Kidney epithelial cell (primary cell): ENCODE data around the gene INTS6L. TPM values are rescaled to one million over a fixed set of nuclear protein-coding genes. Genes with fewer than 3 reads are reported as not detected.

Source experiments
- DNase-seq: peaks from one replicate; pipeline ENCODE4 v3.0.0-alpha.2; 2010; ENCODE audit warnings: low read depth
- H3K27me3 ChIP-seq: 2 replicates; pipeline ENCODE4 v1.6.0; 2011; ENCODE audit warnings: low read length; ENCODE audit not compliant: control insufficient read depth, insufficient read depth
- H3K36me3 ChIP-seq: 2 replicates; pipeline ENCODE4 v1.5.1; 2011; ENCODE audit warnings: low read length; ENCODE audit not compliant: control insufficient read depth, insufficient read depth
- H3K4me3 ChIP-seq: 2 replicates; pipeline ENCODE4 v1.5.1; 2011; ENCODE audit warnings: low read depth, mild to moderate bottlenecking, control low read depth, low read length
- total RNA-seq: library from RNA; depleted of rRNA; stranded (reverse); fragments of >200 nt; gene quantifications from 2 replicates; pipeline ENCODE4 v1.2.3, GENCODE V29; 2015
- TF ChIP-seq, protein P1 (sequence below): IDR thresholded peaks from 2 replicates; pipeline ENCODE4 v1.5.1; 2011; ENCODE audit warnings: mild to moderate bottlenecking, moderate library complexity, low read length, control low read depth, inconsistent platforms; ENCODE audit not compliant: insufficient read depth, poor library complexity, severe bottlenecking

Gene INTS6L, protein sequence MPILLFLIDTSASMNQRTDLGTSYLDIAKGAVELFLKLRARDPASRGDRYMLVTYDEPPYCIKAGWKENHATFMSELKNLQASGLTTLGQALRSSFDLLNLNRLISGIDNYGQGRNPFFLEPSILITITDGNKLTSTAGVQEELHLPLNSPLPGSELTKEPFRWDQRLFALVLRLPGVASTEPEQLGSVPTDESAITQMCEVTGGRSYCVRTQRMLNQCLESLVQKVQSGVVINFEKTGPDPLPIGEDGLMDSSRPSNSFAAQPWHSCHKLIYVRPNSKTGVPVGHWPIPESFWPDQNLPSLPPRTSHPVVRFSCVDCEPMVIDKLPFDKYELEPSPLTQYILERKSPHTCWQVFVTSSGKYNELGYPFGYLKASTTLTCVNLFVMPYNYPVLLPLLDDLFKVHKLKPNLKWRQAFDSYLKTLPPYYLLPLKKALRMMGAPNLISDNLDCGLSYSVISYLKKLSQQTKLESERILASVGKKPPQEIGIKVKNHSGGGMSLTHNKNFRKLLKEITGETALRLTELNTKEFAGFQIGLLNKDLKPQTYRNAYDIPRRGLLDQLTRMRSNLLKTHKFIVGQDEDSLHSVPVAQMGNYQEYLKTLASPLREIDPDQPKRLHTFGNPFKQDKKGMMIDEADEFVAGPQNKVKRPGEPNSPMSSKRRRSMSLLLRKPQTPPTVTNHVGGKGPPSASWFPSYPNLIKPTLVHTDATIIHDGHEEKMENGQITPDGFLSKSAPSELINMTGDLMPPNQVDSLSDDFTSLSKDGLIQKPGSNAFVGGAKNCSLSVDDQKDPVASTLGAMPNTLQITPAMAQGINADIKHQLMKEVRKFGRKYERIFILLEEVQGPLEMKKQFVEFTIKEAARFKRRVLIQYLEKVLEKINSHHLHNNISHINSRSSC
- 3.0 and 3.5 TPM in 2 replicates for total RNA-seq

DNA sequence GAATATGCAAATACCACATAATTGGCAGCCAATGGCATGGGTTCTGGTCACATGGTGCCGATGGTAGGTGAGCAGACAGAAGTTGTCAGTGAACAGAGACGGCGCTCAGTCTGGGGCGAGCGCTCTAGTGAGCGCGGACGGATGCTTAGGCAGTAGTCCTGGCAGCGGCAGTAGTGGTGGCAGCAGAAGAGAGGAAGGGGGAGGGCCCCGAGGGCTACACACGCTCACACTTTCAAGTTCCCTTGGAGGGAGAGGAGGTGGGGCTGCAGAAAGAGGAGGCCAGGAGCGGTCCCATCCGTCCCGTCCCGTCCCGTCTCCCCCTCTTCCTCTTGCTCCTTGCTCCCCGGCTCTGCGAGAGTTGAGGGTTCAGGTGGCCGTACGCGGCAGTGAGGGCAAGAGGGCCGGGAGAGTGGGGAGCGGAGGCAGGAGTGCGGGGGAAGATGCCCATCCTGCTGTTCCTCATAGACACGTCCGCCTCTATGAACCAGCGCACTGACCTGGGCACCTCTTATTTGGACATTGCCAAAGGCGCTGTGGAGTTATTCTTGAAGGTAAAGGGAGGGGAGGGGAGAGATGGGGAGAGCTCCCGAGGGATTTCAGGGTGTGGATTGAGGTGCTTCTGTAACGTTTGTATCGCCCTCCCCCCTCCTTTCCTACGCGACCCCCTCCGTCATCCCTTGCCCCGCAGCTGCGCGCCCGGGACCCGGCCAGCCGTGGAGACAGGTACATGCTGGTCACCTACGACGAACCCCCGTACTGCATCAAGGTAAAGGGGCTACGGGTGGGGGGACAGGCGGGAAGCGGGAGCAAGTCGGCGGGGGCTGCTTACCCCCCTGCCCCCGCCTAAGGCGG is at the start of gene INTS6L:
INTS6L (plus strand) TSS at position 108 of the 852 bp plus-strand sequence; CDS start at position 441, 333 bp downstream.
- DNase-seq: peak; percentile 79
- TF ChIP-seq, protein P1, sequence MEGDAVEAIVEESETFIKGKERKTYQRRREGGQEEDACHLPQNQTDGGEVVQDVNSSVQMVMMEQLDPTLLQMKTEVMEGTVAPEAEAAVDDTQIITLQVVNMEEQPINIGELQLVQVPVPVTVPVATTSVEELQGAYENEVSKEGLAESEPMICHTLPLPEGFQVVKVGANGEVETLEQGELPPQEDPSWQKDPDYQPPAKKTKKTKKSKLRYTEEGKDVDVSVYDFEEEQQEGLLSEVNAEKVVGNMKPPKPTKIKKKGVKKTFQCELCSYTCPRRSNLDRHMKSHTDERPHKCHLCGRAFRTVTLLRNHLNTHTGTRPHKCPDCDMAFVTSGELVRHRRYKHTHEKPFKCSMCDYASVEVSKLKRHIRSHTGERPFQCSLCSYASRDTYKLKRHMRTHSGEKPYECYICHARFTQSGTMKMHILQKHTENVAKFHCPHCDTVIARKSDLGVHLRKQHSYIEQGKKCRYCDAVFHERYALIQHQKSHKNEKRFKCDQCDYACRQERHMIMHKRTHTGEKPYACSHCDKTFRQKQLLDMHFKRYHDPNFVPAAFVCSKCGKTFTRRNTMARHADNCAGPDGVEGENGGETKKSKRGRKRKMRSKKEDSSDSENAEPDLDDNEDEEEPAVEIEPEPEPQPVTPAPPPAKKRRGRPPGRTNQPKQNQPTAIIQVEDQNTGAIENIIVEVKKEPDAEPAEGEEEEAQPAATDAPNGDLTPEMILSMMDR: no peak
- Histone ChIP-seq H3K4me3 (peak within 1 kb of the TSS; percentile 71), H3K27me3 (no peaks in the 10 kb centered on the region), H3K36me3 (no peaks in the 10 kb centered on the region)

DNA sequence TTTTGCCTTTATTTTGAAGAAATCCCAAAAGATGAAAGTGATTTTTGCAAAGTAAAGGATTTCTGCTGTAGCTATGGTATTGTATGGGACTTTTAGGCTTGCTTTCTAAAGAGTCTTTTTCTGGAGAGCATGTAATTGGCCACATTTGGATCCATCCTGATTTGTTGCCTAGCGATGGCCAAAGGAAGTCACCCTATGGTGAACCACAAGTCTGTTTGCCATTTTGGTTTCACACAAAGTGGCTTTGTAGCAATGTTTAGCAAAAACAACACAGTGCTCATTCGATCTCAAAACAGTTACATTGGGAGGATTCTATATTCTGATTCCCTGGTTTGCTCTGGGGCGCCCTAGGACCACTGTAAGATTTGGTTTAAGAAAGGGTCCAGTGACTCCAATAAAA is 44.1 kb upstream of the INTS6L start:
- Histone ChIP-seq H3K4me3 (no peak overlapping the region), H3K36me3 (no peaks in the 10 kb centered on the region), H3K27me3 (no peaks in the 10 kb centered on the region)
- TF ChIP-seq, protein P1: no peak
- DNase-seq: no peak

DNA sequence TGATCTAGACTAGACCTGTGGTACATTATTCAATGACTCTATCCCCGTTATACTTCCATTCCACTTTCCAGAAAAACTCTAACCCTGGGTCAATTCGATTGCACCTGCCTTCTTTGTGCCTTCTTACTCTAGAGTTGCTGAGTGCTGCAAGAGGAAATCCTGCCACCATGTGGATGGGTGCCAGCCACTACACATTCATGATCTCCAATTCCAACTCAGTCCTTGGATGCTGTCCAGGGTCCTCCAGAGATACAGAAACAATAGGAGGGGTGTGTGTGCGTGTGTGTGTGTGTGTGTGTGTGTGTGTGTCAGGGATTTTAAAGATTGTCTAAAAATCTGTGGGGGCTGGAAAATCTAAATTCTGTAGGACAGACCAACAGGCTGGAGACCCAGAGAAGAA is 42.9 kb upstream of the INTS6L start:
- H3K4me3 ChIP-seq: no peak overlapping the region
- DNase-seq: peak; percentile 25
- TF ChIP-seq, protein P1: peak; percentile 64
- no peaks in the 10 kb centered on the region for H3K36me3 ChIP-seq
- H3K27me3 ChIP-seq: no peaks in the 10 kb centered on the region

DNA sequence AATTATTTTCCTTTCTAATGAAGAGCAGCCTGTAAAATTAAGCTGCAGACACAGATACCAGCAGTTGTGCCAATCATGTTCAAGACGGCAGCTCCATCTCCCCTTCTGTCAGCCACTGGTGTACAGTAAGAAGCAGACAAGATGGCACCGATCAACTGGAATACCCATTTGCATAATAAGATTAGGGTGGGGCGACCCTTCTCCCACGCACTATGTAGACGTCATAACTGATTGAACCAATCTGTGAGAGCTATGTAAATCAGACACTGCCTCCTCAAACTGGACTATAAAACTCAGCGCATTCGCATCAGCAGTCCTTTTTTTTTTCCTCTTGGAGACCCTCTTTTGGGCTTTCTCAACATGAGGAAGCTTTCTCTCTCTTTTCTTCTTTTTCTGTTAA is 40.4 kb upstream of the INTS6L start:
- Histone ChIP-seq H3K27me3 (no peaks in the 10 kb centered on the region), H3K4me3 (no peak overlapping the region), H3K36me3 (no peaks in the 10 kb centered on the region)
- DNase-seq: no peak
- TF ChIP-seq, protein P1: no peak

DNA sequence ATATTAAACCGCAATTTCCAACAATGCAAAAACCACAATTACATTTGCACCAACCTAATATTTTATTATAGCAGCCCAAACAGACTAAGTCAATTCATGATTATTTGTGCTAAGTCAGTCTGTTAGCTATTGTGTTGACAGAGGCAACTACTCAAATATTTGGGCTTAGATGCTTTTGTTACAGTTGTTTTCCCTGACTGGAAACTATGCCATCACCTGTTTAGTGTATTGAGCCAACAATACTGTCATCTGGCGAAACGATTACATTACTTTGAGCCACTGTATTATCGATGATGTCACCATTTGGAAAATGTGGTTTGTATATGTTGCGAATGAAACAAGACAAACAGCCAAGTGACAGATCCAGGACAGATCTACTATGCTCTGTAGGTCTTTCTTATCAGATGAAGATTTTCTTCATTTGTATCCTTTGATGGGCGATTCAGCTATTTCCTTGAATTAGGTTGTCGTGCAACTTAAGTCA is 38.7 kb upstream of the INTS6L start:
- no peak for DNase-seq
- TF ChIP-seq, protein P1: no peak
- no peak overlapping the region for H3K4me3 ChIP-seq
- no peaks in the 10 kb centered on the region for H3K27me3 ChIP-seq
- H3K36me3 ChIP-seq: no peaks in the 10 kb centered on the region
